DND-41 (cell line): ENCODE measurements around the gene RFESD.
"Not testable (repeated sequence)": the region's sequence is repeated elsewhere in the genome, so short reads cannot be mapped to it uniquely, and the experiment has no call there.

Experiments
- ATAC-seq: fragments of 200-7000 bp; cut with Tn5 transposase; 3 replicates; pipeline ENCODE4 v1.9.1; 2021; ENCODE audit warnings: low read depth; ENCODE audit not compliant: insufficient read depth
- DNase-seq: peaks from one replicate; pipeline ENCODE4 v3.0.0-alpha.2; 2020
- H2AFZ ChIP-seq: 2 replicates; pipeline ENCODE4 v1.6.0; 2012; ENCODE audit warnings: low read depth, low read length
- H3K27ac ChIP-seq: 2 replicates; pipeline ENCODE4 v1.5.1; 2012; ENCODE audit warnings: low read length, inconsistent platforms
- H3K27me3 ChIP-seq: fragments of 200-600 bp; sonication (generic); 2 replicates; pipeline ENCODE4 v1.6.0; 2012; ENCODE audit warnings: low read length, mild to moderate bottlenecking, inconsistent platforms; ENCODE audit not compliant: insufficient read depth, poor library complexity
- H3K36me3 ChIP-seq: 2 replicates; pipeline ENCODE4 v1.5.1; 2012; ENCODE audit warnings: low read length, inconsistent platforms; ENCODE audit not compliant: insufficient read depth
- H3K4me1 ChIP-seq: 2 replicates; pipeline ENCODE4 v1.5.1; 2012; ENCODE audit warnings: mild to moderate bottlenecking, low read length; ENCODE audit not compliant: insufficient read depth
- H3K4me2 ChIP-seq: 2 replicates; pipeline ENCODE4 v1.6.0; 2012; ENCODE audit warnings: mild to moderate bottlenecking, moderate library complexity, low read length, inconsistent platforms; ENCODE audit not compliant: insufficient read depth
- H3K4me3 ChIP-seq, 2 experiments: fragments of 200-600 bp in 1 of 2; shearing (Covaris generic) in 1 of 2; 2 replicates each; pipeline ENCODE4 v1.5.1; 2012 to 2016; ENCODE audit warnings: inconsistent platforms in 2 of 2, low read length in 2 of 2, mild to moderate bottlenecking in 2 of 2, low read depth in 1 of 2, moderate library complexity in 1 of 2
- H3K79me2 ChIP-seq: 2 replicates; pipeline ENCODE4 v1.6.0; 2012; ENCODE audit warnings: low read length, inconsistent platforms; ENCODE audit not compliant: insufficient read depth
- H3K9ac ChIP-seq: 2 replicates; pipeline ENCODE4 v1.6.0; 2012; ENCODE audit warnings: low read depth, mild to moderate bottlenecking, inconsistent platforms, low read length, moderate library complexity
- H3K9me3 ChIP-seq: 2 replicates; pipeline ENCODE4 v1.5.1; 2012; ENCODE audit warnings: low read length, moderate library complexity, mild to moderate bottlenecking, inconsistent platforms; ENCODE audit not compliant: insufficient read depth, severe bottlenecking
- H4K20me1 ChIP-seq: 2 replicates; pipeline ENCODE4 v1.6.0; 2012; ENCODE audit warnings: low read length; ENCODE audit not compliant: insufficient read depth
- EZH2 ChIP-seq: IDR thresholded peaks from 3 replicates; pipeline ENCODE4 v1.6.1; 2012; ENCODE audit warnings: borderline replicate concordance, low read depth, mild to moderate bottlenecking, moderate library complexity, low read length, inconsistent platforms; ENCODE audit not compliant: severe bottlenecking
- TF ChIP-seq, protein P1 (sequence below): IDR thresholded peaks from 2 replicates; pipeline ENCODE4 v1.5.1; 2012; ENCODE audit warnings: borderline replicate concordance, low read length, moderate library complexity, mild to moderate bottlenecking; ENCODE audit not compliant: poor library complexity, severe bottlenecking; ENCODE audit errors: extremely low read depth

The RFESD gene

DNA sequence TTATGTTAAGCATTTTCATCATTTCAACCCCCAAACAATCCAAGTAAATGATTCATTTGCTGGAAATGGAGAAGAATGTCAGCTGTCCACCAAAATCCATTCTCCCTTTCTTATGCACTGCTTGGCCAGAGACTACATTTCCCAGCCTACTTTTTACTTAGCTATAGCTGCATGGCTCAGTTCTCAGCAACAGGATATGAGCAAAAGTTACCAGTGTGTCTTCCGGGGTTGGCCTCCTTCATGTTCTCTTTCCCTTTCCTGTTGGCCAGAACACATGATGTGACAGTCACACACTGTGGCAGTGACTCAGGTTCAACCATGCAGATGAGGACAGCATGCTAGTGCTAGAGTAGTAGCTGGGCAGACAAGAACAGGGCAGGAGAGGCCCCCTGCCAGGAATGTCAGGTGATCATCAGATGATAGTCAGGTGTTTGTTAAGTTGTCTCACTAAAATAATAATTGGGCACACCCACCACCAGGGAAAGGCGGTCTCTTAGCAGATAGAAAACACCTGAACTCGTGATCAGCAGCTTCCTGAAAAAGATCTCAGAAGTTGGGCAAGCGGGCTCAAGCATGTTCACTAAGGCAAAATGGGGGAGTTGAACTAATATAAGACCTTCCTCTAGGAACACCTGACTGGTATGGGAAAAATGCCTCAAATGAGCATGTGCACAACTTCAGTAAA, 14.4 kb upstream of the RFESD start:
- peak overlapping the region; percentile 51; the same call in 1 of the 2 replicates for H2AFZ ChIP-seq
- ATAC-seq: peak; percentile 90
- no peaks in the 10 kb centered on the region for H3K36me3 ChIP-seq
- H3K4me2 ChIP-seq: no peak overlapping the region
- H3K9ac ChIP-seq: no peak overlapping the region
- H3K4me3 ChIP-seq: no peak overlapping the region
- H3K27ac ChIP-seq: no peak overlapping the region
- H3K79me2 ChIP-seq: no peaks in the 10 kb centered on the region
- no peaks in the 10 kb centered on the region for H4K20me1 ChIP-seq
- peaks cover 7% of the 10 kb centered on the region for H3K4me1 ChIP-seq
- DNase-seq: peak; percentile 40
- no peaks in the 10 kb centered on the region for H3K27me3 ChIP-seq
- H3K9me3 ChIP-seq: no peaks in the 10 kb centered on the region
- TF ChIP-seq, protein P1, sequence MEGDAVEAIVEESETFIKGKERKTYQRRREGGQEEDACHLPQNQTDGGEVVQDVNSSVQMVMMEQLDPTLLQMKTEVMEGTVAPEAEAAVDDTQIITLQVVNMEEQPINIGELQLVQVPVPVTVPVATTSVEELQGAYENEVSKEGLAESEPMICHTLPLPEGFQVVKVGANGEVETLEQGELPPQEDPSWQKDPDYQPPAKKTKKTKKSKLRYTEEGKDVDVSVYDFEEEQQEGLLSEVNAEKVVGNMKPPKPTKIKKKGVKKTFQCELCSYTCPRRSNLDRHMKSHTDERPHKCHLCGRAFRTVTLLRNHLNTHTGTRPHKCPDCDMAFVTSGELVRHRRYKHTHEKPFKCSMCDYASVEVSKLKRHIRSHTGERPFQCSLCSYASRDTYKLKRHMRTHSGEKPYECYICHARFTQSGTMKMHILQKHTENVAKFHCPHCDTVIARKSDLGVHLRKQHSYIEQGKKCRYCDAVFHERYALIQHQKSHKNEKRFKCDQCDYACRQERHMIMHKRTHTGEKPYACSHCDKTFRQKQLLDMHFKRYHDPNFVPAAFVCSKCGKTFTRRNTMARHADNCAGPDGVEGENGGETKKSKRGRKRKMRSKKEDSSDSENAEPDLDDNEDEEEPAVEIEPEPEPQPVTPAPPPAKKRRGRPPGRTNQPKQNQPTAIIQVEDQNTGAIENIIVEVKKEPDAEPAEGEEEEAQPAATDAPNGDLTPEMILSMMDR: no peak
- TF ChIP-seq EZH2: no peak

DNA sequence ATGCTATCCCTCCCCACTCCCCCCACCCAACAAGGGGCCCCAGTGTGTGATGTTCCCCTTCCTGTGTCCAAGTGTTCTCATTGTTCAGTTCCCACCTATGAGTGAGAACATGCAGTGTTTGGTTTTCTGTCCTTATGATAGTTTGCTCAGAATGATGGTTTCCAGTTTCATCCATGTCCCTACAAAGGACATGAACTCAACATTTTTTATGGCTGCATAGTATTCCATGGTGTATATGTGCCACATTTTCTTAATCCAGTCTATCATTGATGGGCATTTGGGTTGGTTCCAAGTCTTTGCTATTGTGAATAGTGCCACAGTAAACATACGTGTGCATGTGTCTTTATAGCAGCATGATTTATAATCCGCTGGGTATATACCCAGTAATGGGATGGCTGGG, 13.6 kb upstream of the RFESD start:
- not testable (repeated sequence) for H3K9me3 ChIP-seq, DNase-seq, ATAC-seq, H3K9ac ChIP-seq, H3K4me2 ChIP-seq, H4K20me1 ChIP-seq, H2AFZ ChIP-seq, H3K36me3 ChIP-seq, H3K79me2 ChIP-seq, H3K27me3 ChIP-seq, H3K27ac ChIP-seq, H3K4me3 ChIP-seq, H3K4me1 ChIP-seq

DNA sequence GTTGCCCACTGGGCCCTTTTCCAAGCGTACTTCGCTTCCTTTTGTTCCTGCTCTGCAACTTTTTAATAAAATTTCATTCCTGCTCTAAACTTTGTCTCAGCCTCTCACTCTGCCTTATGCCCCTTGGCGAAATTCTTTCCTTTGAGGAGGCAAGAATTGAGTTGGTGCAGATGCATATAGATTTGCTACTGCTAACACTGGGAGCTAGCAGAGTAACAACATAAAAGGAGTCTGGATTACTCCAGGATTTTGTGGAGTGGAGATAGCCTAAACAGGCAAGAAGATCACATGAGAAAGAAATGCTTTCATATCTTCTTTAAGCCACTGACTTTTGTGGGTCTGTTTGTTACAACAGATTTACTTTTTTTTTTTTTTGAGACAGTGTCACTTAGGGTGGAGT, 12.9 kb upstream of the RFESD start:
- H3K36me3 ChIP-seq: no peaks in the 10 kb centered on the region
- H3K4me1 ChIP-seq: peaks cover 7% of the 10 kb centered on the region
- H3K4me3 ChIP-seq: no peak overlapping the region
- H3K27ac ChIP-seq: no peak overlapping the region
- H3K27me3 ChIP-seq: peaks cover 2% of the 10 kb centered on the region
- no peaks in the 10 kb centered on the region for H4K20me1 ChIP-seq
- DNase-seq (no peak), ATAC-seq (no peak)
- H2AFZ ChIP-seq: no peak overlapping the region
- H3K4me2 ChIP-seq: no peak overlapping the region
- no peak overlapping the region for H3K9ac ChIP-seq
- no peaks in the 10 kb centered on the region for H3K79me2 ChIP-seq
- no peak for TF ChIP-seq EZH2
- TF ChIP-seq, protein P1: no peak
- H3K9me3 ChIP-seq: no peaks in the 10 kb centered on the region

DNA sequence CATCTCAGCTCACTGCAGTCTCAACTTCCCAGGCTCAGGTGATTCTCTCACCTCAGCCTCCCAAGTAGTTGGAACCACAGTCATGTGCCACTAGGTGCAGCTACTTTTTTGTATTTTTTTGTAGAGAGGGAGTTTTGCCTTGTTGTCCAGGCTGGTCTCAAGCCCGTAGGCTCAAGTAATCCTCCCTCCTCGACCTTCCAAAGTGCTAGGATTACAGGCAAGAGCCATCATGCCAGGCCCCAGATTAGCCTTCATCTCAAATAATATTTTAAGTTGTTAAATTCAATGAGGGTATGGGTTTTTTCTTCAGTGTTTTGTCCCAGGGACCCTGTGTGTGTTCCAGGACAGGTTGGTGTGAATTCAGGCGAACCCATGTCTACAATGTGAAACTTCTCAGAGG, 12.5 kb upstream of the RFESD start:
- ATAC-seq (no peak), DNase-seq (no peak)
- no peaks in the 10 kb centered on the region for H4K20me1 ChIP-seq
- H3K9me3 ChIP-seq: no peaks in the 10 kb centered on the region
- TF ChIP-seq, protein P1: no peak
- TF ChIP-seq EZH2: no peak
- no peak overlapping the region for H3K27ac ChIP-seq
- H3K79me2 ChIP-seq: no peaks in the 10 kb centered on the region
- H3K4me1 ChIP-seq: peaks cover 7% of the 10 kb centered on the region
- H2AFZ ChIP-seq: no peak overlapping the region
- no peak overlapping the region for H3K4me3 ChIP-seq
- no peak overlapping the region for H3K4me2 ChIP-seq
- H3K36me3 ChIP-seq: no peaks in the 10 kb centered on the region
- peaks cover 2% of the 10 kb centered on the region for H3K27me3 ChIP-seq
- H3K9ac ChIP-seq: no peak overlapping the region
